OCI-M1 (cell line): ENCODE measurements around the gene LANCL3.
A peak's percentile ranks its signal among the peaks of the same experiment; 100 is the strongest.
"Not testable (repeated sequence)": the region's sequence is repeated elsewhere in the genome, so short reads cannot be mapped to it uniquely, and the experiment has no call there.

Experiments used
- DNase-seq: peaks from one replicate; lab custom pipeline; 2025; lab: John Stamatoyannopoulos, UW

The LANCL3 gene

DNA sequence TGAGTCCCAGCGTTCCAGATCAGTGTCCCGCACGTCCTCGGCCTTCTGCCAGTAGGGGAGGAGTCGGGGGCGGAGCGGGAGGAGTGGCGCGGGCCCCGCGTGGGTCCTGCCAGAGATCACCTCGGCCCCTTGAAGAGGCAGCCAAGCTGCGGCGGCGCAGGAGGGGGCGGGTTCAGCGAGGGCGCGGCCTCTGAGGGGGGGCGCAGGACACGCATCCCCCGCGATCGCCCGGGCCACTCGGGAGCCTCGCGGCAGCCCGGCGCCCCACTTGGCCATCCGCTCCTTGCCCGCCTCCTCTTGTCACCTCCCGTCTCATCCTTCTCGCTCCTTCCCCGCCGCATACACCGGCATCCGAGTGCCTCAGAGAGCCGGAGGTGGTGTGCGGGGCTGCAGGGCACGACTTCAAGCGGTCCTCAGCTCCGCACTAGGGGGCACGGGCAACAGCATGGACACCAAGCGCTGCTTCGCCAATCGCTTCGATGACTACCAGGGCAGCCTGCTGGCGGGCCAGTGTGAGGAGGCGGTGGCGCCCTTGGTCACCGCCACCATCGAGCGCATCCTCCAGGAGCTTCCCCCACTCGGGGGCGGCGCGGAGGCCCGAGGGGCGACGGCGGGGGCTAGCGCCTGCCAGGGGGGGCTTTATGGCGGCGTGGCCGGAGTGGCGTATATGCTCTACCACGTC, at the start of gene LANCL3:
Gene LANCL3 (plus strand): TSS at position 236 of the 682 bp plus-strand sequence. CDS start 210 bp downstream, at position 446.
- DNase-seq, result peak; percentile 44

DNA sequence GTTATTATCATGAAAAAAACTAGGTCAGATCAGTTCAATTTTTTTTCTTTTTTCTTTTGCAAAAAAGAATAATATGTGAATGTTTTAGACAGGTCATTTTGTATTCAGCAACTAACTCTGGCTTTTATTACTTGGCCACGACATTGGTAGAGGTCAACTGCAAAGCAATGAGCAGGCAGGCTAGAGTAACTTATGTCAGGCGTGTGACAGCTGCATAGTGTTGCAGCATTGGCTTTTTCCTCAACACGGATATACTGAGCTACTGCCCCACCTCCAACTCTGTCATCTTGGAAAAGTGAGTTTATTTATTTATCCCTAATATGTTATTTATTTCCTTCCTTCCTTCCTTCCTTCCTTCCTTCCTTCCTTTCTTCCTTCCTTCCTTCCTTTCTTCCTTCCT, 47.8 kb upstream of the LANCL3 start:
- DNase-seq, result not testable (repeated sequence)

DNA sequence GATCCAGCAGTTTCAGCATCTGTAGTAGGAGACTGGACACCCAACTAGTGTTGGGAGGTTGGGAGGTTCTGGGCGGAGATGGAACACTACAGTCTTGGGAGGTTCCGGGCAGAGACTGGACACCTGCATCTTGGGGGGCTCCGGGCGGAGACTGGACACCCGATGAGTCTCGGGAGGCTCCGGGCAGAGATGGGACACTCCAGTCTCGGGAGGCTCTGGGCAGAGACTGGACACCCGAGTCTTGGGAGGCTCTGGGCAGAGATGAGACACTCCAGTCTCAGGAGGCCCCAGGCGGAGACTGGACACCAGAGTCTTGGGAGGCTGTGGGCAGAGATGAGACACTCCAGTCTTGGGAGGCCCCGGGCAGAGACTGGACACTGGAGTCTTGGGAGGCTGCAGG, 29.5 kb upstream of the LANCL3 start:
- no peak for DNase-seq

DNA sequence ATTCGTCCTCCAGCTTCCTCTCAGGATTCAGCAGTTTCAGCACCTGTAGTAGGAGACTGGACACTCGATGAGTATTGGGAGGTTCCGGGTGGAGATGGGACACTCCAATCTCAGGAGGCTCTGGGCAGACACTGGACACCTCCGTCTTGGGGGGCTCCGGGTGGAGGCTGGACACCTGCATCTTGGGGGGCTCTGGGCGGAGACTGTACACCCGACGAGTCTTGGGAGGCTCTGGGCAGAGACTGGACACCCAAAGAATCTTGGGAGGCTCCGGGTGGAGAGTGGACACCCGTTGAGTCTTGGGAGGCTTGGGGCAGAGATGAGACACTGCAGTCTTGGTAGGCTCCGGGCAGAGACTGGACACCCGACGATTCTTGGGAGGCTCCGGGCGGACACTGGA, 28.7 kb upstream of the LANCL3 start:
- DNase-seq, result no peak

DNA sequence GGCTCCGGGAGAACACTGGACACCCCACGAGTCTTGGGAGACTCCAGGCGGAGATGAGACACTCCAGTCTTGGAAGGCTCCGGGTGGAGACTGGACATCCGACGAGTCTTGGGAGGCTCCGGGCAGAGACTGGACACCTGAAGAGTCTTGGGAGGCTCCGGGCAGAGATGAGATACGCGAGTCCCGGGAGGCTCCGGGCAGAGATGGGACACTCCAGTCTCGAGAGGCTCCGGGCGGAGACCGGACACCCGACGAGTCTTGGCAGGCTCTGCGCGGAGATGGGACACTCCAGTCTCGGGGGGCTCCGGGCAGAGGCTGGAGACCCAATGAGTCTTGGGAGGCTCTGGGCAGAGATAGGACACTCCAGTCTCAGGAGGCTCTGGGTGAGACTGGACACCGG, 28.1 kb upstream of the LANCL3 start:
- no peak for DNase-seq

DNA sequence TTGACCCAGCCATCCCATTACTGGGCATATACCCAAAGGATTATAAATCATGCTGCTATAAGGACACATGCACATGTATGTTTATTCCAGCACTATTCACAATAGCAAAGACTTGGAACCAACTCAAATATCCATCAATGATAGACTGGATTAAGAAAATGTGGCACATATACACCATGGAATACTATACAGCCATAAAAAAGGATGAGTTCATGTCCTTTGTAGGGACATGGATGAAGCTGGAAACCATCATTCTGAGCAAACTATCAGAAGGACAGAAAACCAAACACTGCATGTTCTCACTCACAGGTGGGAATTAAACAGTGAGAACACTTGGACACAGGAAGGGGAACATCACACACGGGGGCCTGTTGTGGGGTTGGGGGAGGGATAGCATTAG, 26.9 kb upstream of the LANCL3 start:
- DNase-seq, result not testable (repeated sequence)

DNA sequence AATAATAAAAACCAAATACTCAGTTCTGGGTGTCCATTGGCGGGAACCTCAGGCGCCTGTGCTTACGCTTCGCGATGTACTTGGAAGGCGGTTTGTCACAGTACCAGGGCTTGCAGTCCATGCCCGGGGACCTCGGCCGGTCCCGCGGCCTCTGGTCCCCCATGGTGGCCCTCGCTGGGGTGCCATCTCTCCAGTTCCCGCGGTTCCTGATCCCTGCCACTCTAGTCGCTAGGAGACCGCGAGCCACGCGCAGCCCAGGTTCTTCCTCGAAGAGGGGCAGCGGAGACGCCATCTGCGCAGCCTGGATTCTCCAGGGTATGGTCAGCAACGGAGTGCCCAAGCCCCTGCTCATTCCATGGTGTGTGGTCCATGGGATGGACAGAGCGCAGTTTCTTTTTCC, 26.4 kb upstream of the LANCL3 start:
- DNase-seq, result no peak

DNA sequence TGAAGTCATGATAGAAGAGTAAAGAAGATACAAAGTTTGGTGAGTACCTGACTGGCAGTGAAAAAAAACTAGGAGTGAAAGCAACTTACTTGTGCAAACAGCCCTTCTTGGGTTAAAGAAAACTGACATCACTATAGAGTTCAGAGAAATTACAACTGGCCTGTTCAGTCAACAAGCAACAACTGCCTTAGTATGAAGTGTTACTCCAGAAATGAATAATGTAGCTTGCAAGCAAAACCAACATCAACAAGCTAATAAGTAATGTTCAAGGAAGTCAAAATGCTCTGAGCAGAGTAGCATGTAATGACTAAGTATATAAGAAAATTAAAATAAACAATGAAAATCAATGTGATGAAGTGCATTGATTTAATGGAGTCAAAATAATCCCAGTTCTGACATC, 21.8 kb upstream of the LANCL3 start:
- DNase-seq, result not testable (repeated sequence)

DNA sequence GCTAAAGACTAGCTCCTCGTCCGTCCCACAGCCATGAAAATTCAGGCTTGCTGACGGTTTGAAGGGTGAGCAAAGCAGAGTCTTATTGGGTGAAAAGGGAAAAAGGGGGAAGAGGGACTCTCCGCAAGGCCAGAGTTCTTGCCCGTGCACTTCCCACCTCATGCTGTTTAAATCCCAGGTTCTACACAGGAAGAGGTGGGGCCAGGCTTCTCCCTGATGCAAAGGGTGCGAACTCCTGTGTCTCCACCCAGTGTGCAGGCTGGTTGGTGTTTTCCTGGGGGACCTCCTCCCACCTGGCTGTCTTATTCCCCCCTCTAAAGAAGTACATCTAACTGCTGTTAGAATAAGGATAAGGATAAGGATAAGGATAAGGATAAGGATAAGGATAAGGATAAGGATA, 18.0 kb upstream of the LANCL3 start:
- DNase-seq, result no peak

DNA sequence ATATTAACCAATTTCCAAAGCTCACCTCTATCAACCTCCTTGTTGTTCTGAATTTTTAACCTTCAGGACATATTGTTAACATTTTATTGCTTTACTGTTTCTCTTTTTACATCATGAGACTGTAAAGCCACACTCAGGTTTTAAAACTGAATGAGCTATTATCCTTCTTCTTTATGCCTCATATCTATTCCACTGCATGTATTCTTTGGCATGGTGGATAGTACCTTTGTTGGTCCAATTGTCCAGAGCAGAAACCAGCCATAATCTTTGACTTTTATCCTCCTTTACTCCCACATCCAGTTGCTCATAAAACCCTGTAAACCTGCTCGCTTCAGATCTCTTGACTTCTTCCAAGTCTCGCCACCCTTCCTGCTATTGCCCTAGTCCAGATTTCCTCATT, 6.2 kb upstream of the LANCL3 start:
- not testable (repeated sequence) for DNase-seq

DNA sequence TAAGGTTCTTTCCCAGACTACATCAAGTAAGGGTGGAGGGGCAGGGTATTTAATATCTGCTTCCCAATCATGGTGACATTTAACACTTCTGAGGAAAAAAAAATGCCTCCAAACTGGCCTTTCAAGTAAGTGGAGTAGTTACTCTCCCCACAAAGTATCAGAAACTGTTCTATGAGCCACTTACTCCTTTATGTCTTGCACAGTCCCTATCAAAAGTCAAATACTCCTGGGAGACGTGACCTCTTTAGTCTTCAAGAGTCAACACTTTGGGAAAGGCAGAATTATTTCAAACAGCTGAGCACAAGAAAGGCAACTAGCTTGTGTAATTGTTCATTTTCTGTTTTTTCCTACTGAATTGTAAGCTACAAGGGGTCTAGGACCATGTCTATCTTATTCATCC, 1.1 kb upstream of the LANCL3 start:
- not testable (repeated sequence) for DNase-seq

DNA sequence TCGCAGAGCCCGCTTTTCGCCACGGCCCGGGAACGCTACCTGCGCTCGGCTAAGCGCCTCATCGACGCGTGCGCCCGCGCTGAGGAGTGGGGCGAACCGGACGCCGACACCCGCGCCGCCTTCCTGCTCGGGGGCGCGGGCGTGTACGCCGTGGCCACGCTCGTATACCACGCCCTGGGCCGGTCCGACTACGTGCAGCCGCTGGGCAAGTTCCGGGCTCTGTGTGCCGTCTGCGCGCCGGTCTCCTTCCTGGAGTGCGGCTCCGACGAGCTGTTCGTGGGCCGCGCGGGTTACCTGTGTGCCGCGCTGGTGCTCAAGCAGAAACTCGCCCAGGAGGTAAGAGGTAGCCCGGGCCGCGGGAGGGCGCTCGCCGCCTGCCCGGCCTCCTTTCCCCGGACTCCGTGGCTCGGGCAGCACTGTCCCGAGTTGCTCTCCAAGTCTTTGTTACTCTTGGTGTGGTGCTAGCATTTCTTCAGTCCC, 687 bp downstream of the LANCL3 start:
- peak; percentile 81 for DNase-seq

DNA sequence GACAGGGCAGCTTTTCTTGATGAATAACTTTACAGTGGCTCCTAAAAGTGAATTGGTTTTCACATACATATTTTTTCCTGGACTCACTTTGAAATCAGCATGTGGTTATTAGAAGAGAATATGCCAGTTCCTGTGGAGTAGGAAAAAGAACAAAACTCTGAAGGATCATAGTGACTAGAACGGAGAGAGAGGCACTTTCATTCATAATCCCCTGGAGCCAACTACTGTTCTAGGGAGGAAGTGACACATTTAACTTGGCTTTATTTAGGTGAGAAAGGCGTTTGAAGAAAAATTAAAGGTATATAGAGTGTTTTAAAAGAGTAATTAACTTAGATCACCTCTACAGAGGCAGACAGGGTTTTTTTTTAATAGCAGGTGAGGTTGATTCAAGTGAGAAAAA, 1.7 kb downstream of the LANCL3 start:
- peak; percentile 73 for DNase-seq

DNA sequence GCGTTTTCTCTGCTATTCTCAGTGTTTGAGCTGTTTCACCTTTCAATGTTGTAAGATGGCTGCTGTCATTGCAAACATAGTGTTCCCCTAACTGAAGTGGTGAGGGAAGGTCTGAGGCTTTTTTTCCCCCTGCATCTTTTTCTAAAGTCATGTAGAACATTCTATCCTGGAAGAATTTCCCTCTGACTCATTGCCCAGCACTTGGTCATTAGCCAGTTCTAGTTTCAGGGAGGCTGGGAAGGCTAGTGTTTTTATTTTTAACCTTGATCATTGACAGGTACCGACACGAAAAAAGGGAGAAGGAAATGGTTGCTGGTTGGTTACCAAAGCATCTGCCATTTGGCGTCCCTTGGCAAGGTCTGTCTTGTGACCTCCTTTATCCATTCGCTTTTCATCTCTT, 6.6 kb downstream of the LANCL3 start:
- DNase-seq, result no peak

DNA sequence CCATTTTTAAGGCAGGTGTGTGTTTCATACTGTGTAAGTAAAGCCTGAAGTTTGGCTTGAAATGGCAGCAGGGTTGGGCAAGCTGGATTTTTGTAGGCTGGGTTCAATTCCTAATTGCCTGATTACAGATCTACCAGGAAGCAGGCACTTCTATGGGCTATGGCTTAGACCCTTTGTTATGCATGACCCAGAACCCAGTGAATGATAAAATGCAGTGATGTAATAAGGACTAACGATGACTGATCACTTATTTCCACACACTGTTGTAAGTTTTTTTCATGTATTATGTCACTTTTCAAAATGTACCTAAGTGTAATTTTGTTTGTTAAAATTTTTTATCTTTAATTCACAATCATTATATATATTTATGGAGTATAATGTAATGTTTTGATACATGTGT, 8.6 kb downstream of the LANCL3 start:
- DNase-seq, result peak; percentile 24

DNA sequence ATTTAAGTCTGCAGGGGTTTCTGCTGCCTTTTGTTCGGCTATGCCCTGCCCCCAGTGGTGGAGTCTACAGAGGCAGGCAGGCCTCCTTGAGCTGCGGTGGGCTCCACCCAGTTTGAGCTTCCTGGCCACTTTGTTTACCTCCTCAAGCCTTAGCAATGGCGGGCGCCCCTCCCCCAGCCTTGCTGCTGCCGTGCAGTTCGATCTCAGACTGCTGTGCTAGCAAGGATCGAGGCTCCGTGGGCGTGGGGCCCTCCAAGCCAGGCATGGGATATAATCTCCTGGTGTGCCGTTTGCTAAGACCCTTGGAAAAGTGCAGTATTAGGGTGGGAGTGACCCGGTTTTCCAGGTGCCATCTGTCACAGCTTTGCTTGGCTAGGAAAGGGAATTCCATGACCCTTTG, 15.9 kb downstream of the LANCL3 start:
- not testable (repeated sequence) for DNase-seq

DNA sequence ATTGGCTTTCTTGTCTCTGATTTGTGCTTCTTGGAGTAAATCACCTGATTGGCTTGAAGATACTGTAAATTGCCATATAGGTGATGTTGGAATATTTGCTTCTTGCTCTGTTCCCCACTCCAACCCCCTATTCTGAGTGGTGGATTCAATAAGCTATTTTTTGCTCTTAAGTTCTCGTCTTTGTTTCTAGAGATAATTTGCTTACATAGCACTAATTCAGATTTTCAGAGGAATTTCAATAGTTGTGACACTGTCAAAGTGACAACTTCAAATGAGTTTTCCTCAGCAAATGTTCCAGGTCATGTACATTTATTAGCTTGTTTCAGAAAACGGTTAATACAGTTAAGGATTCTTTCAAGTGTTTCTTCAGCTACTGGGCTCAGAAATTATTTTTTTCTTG, 18.6 kb downstream of the LANCL3 start:
- no peak for DNase-seq

DNA sequence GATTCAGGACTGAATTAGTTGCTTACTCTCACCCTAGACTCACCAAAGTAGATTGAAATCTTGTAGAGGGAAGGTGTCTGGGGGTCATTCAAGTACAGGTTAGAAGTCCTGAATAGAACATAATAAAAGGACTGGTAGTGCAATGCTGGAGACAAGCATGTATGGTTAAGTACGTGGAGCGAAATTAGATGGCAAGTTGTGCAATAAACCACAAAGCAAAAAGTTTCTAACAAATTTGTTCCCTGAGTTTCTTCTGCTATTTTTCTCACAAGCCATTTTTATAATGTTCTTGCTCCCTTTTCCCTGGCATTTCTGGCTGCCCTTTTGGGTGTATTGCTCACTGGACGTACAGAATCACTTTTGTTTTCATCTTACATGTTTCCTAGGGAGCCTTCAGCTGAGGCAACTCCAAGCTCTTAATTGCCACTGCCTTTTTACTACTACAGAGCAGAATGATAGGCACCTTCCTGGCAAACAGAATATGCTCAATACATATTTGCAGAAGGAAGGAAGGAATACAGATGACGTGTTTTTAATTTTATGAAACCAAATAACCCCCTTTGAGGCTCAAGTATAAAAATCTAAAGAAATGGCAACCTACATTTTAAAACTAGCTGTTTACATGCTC, 23.4 kb downstream of the LANCL3 start:
- DNase-seq, result peak; percentile 75

DNA sequence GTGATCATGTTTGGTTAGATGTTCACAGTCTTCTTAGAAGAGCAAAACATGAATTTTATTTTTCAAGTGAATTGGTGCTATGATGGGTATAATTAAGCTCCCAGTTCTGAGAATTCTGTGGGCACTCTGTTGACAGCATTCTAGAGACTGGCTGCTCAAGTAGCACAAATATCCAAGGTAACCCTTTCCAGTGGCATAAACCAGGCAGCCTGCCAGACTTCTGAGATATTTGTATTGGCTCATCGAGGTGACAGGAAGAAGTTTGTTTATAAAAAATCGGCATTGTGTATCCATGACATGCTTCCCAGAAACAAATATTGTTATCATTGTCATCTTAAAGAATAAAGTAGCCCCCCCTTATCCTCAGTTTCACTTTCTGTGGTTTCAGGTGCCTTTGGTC, 28.3 kb downstream of the LANCL3 start:
- DNase-seq, result peak; percentile 32

DNA sequence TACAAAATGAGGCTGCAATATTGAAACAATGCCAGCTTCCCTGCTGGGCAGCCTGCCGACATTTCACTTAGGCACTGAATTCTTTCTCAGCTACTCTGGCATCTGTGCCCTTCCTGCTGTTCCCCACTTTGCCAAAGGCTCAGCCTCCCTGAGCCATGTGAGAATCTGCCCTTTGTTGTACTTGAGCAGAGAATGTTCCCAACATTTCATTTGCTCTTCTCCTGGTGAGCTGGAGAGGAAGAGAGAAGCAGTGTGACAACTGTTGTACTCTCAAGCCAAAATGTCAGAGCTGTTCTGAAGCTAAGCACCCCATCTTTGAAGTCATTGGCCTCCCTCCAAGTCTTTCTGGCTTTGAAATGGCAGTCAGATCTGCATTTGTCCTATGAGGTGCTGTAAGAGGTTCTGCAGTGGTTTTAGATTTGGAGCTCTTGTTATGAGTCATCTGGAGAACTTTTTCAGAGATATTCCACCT, 32.5 kb downstream of the LANCL3 start:
- no peak for DNase-seq

DNA sequence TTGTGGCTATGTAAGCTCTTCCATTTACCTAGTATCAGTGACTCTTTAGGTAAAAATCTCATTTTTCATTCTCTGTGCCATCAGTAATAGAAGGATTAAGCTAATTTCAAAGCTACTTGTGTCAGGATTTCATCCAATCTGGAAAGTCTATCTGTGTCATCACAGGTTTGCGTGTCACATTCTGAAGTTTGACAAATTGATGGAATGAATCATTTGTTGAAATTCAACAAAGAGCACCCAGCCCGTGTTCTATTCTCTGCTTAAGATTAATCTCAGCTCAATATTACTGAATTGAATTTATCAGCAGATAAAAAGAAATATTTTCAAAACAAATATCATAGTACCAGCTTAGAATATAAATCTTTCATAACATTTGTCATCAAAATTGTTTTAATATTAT, 35.8 kb downstream of the LANCL3 start:
- no peak for DNase-seq

DNA sequence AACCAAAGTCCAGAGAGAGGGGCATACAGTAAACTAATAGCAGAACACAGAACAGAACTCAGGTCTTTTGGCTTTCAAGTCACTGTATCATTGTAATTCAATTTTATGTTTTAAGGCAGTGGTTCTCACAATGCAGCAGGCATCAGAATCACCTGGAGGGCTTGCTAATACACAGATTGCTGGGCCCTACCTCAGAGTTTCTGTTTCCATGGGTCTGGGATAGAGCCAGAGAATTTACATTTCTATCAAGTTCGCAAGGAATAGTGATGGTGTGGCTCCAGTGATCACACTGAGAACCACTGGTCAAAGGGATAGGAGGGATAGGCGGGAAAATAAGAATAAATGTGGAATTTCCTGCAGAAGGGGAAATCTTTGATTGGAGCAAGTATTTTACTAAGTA, 36.7 kb downstream of the LANCL3 start:
- no peak for DNase-seq

DNA sequence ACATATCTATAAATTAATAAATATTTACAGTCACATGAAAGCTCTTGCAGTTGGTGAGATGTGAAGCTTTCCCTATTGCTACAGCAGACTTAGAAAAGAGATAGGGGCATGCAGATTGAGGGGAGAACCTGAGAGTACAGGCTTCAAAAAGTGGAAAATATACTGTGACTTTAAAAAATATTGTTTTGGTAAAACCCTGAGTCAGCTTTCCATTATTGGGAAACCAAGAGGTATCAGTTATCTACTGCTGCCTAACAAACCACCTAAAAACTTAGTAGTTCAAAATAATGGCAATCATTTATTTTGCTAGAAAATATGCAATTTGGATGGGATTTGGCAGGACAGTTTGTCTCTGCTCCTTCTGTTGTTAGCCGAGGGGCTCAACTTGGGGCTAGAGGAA, 38.3 kb downstream of the LANCL3 start:
- no peak for DNase-seq

DNA sequence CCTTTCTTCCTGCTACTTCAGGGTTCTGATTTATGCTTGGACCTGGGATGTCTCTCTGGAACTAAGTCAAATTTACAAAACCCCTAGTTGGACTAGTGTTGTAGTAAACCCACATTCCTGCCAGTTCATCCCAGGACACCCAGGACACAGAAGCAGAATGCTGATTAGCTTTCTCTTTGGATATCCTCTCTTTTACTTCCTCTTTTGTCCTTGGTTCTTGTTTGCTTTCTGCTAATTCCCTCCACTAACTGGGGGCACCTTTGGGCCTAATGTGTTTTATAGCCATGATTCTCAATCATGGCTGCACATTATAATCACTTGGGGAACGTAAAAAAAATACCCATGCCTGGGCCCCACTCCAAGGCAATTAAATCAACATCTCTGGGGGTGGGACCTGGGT, 42.5 kb downstream of the LANCL3 start:
- DNase-seq, result peak; percentile 73
